Cardiac fibroblast (primary cell): ENCODE measurements around the gene STRBP.

Experiments used
- DNase-seq, 2 donors: peaks; one replicate each; pipeline versions ENCODE4 v3.0.0 to v3.0.0-alpha.2; 2010; ENCODE audit warnings: low read depth in 2 of 2
- H3K4me3 ChIP-seq, 2 donors: replicated peaks in 1 of 2; 1 replicate in 1 of 2; 2 replicates in 1 of 2; pipeline ENCODE4 v1.5.1; 2011; ENCODE audit warnings: low read depth in 2 of 2, low read length in 2 of 2, mild to moderate bottlenecking in 2 of 2, moderate library complexity in 1 of 2
- CTCF ChIP-seq: IDR thresholded peaks from one replicate; pipeline ENCODE4 v1.5.1; 2011; ENCODE audit warnings: low read depth, mild to moderate bottlenecking, low read length, inconsistent platforms

The STRBP gene

DNA sequence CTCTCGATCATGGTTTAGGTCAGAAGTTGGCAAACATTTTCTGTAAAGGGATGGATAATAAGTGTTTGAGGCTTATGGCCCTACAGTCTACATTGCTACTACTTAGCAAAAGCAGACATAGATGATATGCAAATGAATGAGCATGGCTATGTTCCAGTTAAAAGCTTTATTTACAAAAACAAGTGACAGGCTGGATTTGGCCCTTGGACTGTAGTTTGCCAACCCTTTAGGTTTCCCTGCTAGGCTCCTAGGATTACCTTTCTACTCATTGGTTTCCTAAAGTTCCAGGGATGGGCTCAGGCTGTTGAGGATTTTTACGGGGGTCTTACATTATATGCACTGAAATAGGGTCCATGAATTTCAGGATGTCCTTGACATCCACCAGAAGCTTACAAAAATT, 177.4 kb downstream of the STRBP start:
- no peak overlapping the region for H3K4me3 ChIP-seq
- no peak for DNase-seq
- TF ChIP-seq CTCF, result no peak

DNA sequence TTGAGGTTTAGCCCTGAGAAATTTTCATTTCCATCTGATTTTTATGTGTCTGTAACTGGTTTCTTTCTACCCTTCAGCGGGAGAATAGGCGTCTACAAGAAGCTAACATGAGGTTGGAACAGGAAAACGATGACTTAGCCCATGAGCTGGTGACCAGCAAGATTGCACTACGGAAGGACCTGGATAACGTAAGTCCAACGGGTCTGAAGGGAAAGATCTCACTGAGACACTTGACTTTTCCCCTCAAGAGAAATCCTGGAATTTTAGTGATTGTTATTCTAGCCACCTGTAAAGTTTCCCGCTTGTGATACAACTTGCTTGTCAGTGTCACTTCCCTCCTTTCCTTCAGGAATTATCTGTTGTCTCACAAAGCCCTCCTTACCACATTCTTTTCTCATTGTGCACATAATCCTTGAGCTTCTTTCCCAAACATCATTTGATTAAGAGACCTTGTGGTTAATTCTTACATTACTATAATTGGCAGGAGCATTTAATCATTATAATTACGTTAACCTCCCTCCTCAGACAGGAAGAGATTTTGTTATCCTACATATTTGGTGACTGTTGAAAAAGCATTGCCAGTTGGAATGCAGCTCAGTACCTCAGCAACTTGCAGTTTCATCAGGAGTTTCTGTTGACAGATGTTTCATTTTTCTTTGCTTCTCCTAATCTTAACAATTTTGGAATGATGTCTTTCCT, 178.0 kb downstream of the STRBP start:
- no peak for TF ChIP-seq CTCF
- peak in 1 of 2 donors; percentile 69 for DNase-seq
- no peak overlapping the region for H3K4me3 ChIP-seq

DNA sequence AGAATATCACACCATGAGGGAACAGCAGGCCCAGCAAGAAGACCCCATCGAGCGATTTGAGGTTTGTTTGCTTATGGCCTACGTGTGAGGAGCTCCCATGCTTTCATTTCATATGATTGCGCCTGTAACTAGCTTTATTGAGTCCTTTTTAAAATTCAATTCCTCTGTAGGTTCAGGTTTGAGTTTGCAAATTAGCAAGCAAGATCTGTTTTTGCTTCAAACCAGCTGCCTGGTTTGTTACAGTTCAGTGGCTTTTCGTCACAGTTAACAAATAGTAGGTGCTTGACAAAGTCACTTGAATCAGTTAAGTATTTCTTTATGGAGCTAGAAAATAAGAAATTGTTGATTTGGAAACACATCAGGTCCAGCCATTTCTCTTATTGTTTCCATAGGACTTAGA, 178.6 kb downstream of the STRBP start:
- no peak for DNase-seq
- TF ChIP-seq CTCF, result no peak
- H3K4me3 ChIP-seq, result no peak overlapping the region

DNA sequence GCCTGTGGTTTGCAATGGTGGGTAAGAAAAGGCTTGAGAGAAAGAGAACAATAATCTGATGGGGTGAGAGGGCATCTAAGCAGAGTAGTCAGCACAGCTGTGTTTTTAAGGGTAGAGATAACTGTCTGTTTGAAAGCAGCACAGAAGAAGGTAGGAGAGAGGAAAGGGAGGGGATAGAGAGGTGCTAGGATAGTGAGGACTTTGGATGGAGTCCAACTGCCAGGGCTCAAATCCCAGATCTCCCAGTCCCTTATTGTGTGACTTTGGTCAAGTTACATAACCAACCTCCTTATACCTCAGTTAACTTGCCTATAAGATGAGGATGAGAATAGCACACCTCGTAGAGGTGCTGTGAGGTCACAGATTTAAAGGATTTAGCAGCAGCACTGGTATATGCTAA, 179.3 kb downstream of the STRBP start:
- DNase-seq, result no peak
- no peak for TF ChIP-seq CTCF
- no peak overlapping the region for H3K4me3 ChIP-seq

- TF ChIP-seq CTCF, result no peak
- no peak for DNase-seq
- no peak overlapping the region for H3K4me3 ChIP-seq
Measured at GRCh38 chr9:123087359-123087888, 181.0 kb downstream of the STRBP start.

GRCh38 chr9:123085916-123086315, 182.5 kb downstream of the STRBP start:
- no peak for TF ChIP-seq CTCF
- DNase-seq, result no peak
- H3K4me3 ChIP-seq, result no peak overlapping the region

DNA sequence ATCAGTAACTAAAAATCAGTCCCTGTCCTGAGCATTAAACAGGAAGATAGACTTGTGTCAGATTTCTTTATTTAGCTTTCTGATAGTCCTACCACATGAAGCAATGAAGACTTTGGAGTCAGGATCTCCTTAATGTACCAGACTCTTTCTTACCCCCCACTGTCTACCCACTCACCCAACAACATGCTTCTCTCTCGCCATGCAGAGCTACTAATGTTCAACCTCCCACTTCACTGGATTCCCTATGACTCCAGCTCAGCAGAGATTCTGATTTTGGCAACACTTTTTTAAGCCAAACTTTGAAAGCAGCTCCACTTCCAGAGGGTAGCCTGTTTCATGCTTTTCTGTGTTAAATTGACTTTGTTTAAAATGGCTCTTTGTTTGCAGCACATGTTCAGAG, 184.1 kb downstream of the STRBP start:
- TF ChIP-seq CTCF, result no peak
- DNase-seq, result no peak
- no peak overlapping the region for H3K4me3 ChIP-seq
